GM18951 (cell line): ENCODE measurements around the gene GTF3C1.
"Not testable (repeated sequence)": the region's sequence is repeated elsewhere in the genome, so short reads cannot be mapped to it uniquely, and the experiment has no call there.

Source experiments
- POLR2A ChIP-seq: IDR thresholded peaks from 4 replicates; pipeline ENCODE4 v1.6.1; 2011; ENCODE audit warnings: mild to moderate bottlenecking; ENCODE audit not compliant: insufficient read length, insufficient read depth; ENCODE audit errors: extremely low read depth
- in situ Hi-C: fragments of 300-500 bp; cut with MboI; formaldehyde crosslinking; loops from one replicate; pipeline ENCODE4 v1.12.0; 2022; ENCODE audit warnings: low sequenced_read_pairs, mixed read lengths, inconsistent platforms; ENCODE audit not compliant: unreplicated experiment

GTF3C1 gene

DNA sequence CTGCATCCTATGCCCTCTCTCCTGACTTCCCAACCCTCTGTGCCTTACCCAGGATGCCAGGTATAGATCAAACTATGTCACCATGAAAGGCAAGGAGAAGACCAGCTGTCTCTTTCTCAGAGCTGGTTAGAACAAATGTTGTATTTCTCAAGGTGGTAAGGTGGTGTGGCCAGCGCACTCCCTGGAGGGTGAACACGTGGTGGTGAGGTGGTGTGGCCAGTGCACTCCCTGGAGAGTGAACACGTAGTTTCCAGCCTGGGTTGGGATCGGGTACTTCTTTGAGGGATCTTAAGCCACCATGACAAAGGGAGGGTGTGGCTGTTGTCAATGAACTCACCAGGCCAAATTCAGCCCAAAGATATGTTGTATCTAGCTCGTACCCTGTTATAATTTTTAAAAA, 27.0 kb upstream of the GTF3C1 start:
- in situ Hi-C loops, result no loop called here
- no peak for TF ChIP-seq POLR2A

DNA sequence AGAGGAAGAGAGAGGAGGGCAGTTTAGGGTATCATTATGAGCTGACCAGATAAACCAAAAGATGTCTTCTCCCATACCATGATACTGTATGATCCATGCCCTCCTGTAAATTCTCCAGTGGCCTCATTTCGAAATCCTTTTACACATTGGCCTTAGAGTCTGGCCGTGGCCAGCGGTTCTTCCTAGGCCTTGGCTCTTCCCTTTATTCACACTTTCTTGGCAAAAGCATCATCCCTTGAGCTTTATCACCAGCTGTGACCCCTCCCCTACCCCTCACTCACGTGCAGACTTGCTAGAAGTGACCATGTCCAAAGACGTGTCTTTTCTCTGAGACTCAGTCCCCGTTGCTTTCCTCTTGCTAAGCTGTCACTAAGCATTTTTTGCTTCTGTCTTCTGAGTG, 23.0 kb upstream of the GTF3C1 start:
- in situ Hi-C loops, result no loop called here
- TF ChIP-seq POLR2A, result no peak

DNA sequence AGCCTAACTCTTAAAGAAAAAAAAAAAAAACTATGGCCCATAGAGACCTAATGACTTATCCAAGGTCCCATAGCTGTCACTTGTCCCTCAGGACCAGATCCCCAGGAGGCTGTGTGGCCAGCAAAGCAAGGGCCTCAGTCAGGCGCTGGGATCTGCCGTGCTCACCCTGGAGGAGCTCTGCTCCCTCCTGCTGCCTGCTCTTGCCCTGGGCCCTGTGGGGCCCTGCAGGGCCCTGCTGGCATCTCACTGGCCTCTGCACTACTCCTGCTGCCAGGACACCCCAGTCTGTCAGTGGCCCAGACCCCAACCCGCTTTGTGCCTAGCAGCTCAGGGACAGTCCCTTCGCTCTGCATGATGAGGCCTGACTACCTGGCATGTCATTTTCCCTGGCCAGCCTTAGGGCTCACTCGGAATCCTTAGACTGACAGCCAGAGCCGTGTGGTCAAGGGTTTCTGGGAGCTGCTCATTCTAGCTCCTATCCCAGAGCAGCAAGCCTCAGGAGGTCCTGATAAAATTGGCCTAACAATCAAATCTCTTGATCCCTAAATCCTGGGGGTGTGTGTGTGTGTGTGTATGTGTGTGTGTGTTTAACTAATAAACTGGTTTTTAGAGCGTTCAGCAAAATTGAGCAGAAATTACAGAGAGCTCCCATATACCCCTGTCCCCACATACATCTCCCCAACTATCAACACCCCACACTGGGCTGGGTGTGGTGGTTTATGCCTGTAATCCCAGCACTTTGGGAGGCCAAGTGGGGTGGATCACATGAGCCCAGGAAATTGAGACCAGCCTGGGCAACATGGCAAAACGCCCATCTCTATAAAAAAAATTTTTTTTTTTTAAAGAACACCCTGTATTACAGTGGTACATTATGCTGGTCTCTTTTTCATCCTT, 22.0 kb upstream of the GTF3C1 start:
- in situ Hi-C loops, result no loop called here
- TF ChIP-seq POLR2A, result no peak

DNA sequence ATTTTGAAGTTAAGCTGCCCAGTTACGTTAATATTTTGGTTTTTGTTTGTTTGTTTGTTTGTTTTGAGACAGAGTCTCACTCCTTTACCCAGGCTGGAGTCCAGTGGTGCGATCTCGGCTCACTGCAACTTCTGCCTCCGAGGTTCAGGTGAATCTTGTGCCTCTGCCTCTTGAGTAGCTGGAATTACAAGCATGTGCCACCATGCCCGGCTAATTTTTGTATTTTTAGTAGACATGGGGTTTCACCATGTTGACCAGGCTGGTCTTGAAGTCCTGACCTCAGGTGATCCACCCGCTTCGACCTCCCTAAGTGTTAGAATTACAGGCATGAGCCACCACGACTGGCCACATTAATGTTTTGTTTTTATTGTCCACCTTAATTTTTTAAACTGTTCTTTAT, 21.3 kb upstream of the GTF3C1 start:
- in situ Hi-C loops, result not testable (repeated sequence)

DNA sequence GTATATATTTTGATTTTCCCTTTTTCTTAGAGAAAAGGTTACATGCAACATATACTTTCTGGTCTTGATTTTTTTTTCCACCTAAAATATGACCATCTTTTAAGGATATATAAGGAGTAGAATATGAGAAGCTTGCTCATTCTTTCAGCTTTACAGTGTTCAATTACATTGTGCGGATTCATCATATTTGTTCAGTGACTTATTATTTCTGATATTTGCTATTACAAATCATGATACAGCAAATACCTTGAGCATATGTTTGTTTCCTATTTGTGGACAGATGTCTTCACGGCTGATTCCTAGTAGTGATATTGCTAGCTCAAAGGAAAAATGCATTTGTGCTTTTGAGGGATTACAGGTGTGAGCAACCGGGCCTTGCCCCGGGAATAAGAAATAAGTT, 18.4 kb upstream of the GTF3C1 start:
- in situ Hi-C loops, result no loop called here
- TF ChIP-seq POLR2A, result no peak

DNA sequence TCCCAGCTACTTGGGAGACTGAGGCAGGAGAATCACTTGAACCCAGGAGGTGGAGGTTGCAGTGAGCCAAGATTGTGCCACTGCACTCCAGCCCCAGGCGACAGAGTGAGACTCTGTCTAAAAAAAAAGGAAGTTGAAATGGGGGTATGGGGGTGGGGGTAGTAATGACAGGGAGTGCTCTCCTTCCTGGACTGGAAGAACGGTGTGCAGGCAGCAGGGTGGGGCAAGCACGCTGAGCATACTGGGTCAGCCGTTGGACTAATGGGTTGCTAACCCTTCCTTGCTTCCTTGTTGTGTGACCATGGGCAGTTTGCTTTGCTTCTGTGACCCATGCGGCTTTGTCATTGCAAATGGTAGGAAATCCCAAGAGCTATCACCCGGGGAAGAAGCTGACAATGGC, 16.7 kb upstream of the GTF3C1 start:
- in situ Hi-C loops, result no loop called here
- TF ChIP-seq POLR2A, result no peak

DNA sequence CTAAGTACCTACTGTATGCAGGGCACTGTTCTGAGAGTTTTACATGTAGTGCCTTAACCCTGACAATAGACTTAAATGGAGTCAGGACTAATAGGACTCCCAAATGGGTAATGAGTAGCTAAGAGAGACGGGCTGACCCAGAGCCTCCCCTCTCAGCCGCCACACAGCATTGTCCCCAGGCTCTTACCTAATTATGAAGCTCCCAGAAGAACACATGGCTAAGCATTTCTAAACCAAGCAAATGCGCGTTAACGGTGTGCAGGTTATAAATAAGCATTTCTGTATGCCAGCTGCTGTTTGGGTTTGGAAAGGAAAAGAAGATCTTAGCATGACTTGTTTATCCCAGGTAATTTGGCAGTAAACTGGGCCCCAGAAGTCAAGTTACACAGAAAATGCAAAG, 14.5 kb upstream of the GTF3C1 start:
- in situ Hi-C loops, result no loop called here

DNA sequence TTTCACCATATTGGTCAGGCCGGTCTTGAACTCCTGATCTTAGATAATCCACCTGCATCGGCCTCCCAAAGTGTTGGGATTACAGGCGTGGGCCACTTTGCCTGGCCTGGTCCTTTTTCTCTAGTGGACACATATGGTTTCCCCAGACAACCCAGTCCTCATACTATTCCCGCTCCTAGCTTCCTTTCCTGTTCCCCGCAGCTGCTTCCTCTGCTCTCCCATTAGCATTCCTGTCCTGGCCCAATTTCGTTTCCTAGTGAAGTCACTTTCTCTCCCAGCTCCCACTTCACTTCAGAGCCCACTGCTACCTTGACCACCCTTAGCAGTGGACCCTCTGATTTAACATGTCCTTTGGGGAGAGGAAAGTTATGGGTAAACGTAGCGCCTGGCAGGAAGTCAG, 11.5 kb upstream of the GTF3C1 start:
- in situ Hi-C loops, result no loop called here

More for the DNA sequence above, 14.5 kb upstream of the GTF3C1 start:
- TF ChIP-seq POLR2A, result no peak

DNA sequence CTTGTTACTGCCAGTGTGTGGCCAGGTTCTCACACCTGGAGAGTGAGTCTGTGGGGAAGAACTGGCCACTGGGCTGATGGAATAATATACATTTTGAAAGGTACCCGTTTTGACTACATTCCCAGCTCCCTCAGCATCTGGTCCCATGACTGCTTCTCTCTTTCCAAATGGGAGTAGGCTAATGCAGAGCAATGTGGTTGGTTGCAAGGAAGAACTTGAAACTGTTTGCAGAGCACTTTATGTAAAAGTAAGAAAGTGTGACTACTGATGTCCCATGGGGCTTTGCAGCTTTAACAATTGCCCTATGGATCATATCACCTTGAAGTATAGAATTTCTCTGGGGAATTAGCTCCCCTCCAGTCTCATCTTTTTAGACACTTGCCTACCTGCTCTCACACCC, 9.2 kb upstream of the GTF3C1 start:
- in situ Hi-C loops, result no loop called here
- no peak for TF ChIP-seq POLR2A

More for the DNA sequence above, 11.5 kb upstream of the GTF3C1 start:
- no peak for TF ChIP-seq POLR2A

DNA sequence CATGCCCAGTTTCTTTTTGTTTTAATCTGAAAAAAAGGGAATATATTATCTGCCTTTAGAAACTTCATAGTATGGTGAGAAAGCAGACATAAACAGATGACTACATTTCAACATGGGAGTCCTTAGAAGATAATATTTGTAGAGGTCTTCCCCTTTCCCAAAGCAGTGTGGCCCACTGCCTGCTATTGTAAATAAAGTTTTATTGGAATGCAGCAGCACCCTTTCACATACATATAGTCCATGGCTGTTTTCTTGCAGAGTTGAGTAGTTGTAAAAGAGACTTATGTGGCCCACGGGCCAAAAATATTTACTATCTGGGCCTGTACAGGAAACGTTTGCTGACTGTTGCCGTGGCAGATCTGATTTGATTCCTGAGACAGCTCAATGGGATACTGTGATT, 8.7 kb upstream of the GTF3C1 start:
- in situ Hi-C loops, result no loop called here
- no peak for TF ChIP-seq POLR2A

DNA sequence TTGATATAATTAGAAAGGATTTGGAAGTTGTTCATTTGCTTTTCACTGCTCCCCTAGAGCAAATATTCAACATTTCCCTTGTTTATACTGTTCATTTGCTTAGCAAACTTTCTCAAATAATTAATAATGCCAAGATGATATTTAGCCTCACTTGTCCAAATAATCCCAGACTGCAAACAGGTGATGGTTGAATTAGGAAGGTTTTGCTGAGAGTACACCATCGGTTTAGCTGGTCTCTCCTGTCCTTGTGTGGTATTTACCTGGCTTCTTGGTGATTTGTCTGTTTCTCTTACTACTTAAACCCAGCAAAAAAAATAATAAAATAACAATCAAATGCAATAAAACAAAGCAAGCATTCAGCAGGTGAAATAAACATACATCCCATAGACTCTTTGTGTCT, 6.8 kb upstream of the GTF3C1 start:
- TF ChIP-seq POLR2A, result no peak
- in situ Hi-C loops, result no loop called here

DNA sequence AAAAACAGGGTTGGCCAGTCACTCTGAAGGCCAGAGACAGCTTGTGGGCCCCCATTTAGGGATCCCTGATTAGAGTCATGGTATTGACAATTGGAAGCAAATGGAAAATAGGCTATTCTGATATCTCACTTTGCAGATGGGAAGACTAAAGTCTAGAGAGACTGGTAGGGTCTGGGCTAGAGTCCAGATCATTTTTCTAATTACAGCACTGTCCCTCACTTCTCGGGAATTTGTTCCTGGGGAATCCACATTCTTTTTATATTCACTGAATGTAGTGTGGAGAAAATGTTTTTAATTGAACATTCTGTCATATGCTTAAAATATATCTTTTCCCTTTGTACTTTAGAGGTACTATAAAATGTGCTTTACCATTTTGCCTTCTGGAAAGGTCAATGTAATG, 1.3 kb upstream of the GTF3C1 start:
- TF ChIP-seq POLR2A, result no peak
- in situ Hi-C loops, result no loop called here

DNA sequence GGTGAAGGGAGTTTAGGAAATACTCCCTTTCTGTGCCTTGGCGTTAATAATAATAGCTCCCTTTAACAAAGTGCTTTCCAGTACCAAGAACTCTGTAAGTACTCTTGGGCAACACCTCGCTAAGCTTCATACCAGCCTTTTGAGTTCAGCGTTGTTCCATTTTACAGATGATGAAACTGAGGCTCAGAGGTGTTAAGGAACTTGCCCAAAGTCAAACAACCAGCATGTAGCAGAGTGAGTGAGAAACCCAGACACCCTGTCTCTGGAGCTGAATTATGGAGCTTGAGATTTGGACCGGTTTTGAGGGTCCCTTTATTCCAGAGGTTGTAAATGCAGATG, 838 bp upstream of the GTF3C1 start:
- in situ Hi-C loops, result no loop called here

DNA sequence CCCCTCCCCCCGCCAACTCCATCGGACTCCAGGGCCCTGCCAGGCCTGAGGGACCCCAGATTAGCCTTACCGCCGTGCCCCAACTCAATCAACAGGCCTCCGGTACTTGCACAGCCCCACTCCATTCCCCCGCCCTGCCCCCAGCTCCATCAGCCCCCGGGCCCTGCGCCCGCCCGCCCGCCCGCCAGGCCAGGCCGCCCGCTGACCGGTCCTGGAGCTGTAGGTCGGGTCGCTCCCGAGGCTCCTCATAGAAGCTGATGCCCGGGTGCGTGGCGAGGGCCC, 308 bp downstream of the GTF3C1 start:
- no peak for TF ChIP-seq POLR2A
- in situ Hi-C loops, result no loop called here

More for the DNA sequence above, 838 bp upstream of the GTF3C1 start:
- no peak for TF ChIP-seq POLR2A

DNA sequence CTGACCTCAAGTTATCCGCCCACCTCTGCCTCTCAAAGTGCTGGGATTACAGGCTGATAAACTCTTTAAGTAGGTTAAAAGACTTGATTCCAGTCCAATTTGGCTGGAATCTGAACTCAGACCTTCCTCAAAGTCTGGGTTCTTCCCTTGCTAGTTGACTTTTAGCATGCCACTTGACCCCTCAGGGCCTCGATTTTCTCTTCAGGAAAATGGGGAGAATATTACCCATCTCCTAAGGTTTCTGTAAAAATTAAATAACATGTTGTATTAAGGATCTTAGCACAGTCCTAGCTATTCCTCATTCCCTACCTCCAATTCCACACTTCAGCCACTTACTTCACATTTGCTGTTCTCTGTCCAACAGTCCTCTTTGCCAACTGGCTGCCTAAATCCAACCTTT, 1.9 kb downstream of the GTF3C1 start:
- no peak for TF ChIP-seq POLR2A
- in situ Hi-C loops, result no loop called here
